Measurements from ENCODE around the gene TBPL1.
"Not testable (repeated sequence)": the region's sequence is repeated elsewhere in the genome, so short reads cannot be mapped to it uniquely, and the experiment has no call there.

Gene TBPL1

DNA sequence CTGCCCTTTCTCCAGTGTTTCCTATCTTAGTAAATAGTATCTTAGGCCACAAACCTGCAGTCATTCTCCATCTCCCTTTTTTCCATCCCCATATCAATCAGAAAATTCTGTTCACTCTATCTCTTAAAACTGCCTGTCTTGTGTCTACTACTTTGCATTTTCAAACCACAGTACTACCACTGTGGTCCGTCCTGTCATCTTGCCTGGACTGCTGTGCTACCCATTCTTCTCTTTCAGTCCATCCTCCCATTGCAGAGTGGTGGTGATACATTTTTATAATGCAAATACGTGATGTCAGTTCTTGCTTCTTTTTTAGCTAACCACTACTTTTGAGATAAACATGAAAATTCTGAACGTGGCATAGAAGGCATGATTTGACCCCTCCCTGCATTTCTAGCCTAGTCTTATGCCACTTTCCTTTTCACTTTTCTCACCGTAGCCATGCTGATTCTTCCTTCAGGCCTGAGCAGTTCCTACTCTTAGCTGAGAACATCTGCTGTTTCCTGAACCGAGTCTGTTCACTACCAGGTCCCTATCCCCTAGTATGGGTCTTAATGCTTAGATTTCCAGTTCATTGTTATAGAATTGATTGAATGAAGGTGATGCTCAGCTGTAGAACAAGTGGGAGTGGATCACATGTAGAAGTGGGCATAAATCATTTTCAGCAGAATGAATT lies 13.8 kb downstream of the TBPL1 start:
- DNase-seq (ENCODE audit: low read depth): no peak
- no peak overlapping the region for H3K4me3 ChIP-seq (ENCODE audit: low read depth, low read length)
- TF ChIP-seq CTCF (IDR thresholded peaks at IDR 0.05; ENCODE audit: control insufficient read depth, extremely low read depth, insufficient read depth): no peak

DNA sequence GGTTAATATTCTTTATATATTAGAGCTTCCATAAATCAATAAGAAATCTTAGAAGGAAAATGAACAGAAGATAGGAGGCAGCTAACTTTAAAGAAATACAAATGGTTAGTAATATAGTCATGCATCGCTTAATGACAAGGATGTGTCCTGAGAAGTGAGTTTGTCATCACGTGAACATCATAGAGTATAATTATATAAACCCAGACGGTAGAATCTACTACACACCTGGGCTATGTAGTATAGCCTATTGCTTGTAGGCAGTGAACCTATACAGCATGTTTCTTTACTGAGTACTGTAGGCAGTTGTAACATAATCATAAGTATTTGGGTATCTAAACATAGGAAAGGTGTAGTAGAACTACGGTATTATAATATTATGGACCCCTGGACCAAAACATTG lies 14.3 kb downstream of the TBPL1 start:
- no peak for DNase-seq (ENCODE audit: low read depth)
- TF ChIP-seq CTCF (IDR thresholded peaks at IDR 0.05; ENCODE audit: control insufficient read depth, extremely low read depth, insufficient read depth): no peak

GRCh38 chr6:133967835-133968234 lies 14.8 kb downstream of the TBPL1 start:
- not testable (repeated sequence) for H3K4me3 ChIP-seq (ENCODE audit: low read depth, low read length); DNase-seq (ENCODE audit: low read depth)

More for the DNA sequence above, 14.3 kb downstream of the TBPL1 start:
- H3K4me3 ChIP-seq (ENCODE audit: low read depth, low read length): no peak overlapping the region

GRCh38 chr6:133969285-133969920 lies 16.4 kb downstream of the TBPL1 start:
- TF ChIP-seq CTCF (IDR thresholded peaks at IDR 0.05; ENCODE audit: control insufficient read depth, extremely low read depth, insufficient read depth): no peak
- no peak overlapping the region for H3K4me3 ChIP-seq (ENCODE audit: low read depth, low read length)
- no peak for DNase-seq (ENCODE audit: low read depth)

GRCh38 chr6:133969921-133970295 lies 16.9 kb downstream of the TBPL1 start:
- no peak for DNase-seq (ENCODE audit: low read depth)
- no peak overlapping the region for H3K4me3 ChIP-seq (ENCODE audit: low read depth, low read length)
- no peak for TF ChIP-seq CTCF (IDR thresholded peaks at IDR 0.05; ENCODE audit: control insufficient read depth, extremely low read depth, insufficient read depth)

DNA sequence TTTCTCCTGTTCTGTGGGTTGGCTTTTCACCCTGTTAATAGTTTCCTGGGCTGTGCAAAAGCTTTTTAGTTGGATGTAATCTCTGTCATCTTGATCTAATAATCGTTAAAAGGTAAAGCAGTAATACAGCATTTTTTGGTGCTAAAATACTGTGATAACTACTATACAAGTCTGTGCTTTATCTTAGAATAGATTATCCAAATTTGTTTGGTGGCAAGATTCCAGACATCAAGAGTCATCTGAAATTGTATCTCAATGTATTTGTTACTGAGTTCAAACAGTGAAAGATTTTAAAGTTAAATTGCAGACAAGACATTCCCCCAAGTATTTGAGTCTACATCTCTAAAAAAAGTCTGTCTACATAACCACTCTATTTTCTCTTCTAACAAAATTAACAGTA lies 18.8 kb downstream of the TBPL1 start:
- H3K4me3 ChIP-seq (ENCODE audit: low read depth, low read length): no peak overlapping the region
- TF ChIP-seq CTCF (IDR thresholded peaks at IDR 0.05; ENCODE audit: control insufficient read depth, extremely low read depth, insufficient read depth): no peak
- DNase-seq (ENCODE audit: low read depth): no peak

DNA sequence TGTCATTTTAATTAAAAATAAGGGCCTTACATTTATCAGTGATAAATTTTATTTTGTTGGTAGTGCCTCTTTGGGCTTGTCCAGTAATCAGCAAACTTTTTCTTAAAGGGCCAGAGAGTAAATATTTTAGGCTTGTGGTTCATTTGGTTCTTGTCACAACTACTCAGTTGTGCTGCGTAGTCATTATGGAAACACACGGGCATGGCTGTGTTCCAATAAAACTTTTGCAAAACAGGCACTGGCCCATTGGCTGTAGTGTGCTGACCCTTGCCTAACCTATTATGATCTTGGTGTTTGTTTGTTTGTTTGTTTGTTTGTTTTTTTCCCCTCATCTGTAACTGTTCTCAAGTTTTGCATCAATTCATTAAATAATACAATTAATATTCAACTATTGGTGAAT lies 19.4 kb downstream of the TBPL1 start:
- DNase-seq (ENCODE audit: low read depth): no peak
- no peak overlapping the region for H3K4me3 ChIP-seq (ENCODE audit: low read depth, low read length)
- no peak for TF ChIP-seq CTCF (IDR thresholded peaks at IDR 0.05; ENCODE audit: control insufficient read depth, extremely low read depth, insufficient read depth)

All from LNCaP clone FGC (cell line).